GM19238 (cell line): ENCODE data around the gene U2AF1L4.

Experiments
- DNase-seq: peaks from one replicate; pipeline ENCODE4 v3.0.0; 2011; ENCODE audit warnings: low spot score; ENCODE audit not compliant: insufficient read length

U2AF1L4 gene

DNA sequence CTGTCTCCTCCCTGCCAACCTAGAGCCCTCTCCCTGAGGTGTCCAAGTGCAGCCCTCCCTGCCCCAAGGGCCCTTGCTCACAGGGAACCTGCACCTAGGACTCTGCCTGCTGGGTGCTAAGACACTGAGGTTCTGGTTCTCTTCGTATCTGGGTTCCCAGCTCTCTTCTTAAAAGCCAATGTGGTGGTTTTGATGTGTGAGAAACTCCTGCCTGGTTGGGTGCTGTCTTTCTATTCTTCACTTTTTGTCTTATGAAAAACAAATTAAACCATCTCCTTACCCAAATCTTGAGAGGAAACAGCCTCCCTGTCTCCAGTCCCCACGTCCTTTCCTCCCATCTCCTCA lies 31.7 kb downstream of the U2AF1L4 start:
- DNase-seq: no peak

- DNase-seq: peak; percentile 58
These were observed 32.4 kb downstream of the U2AF1L4 start for GRCh38 chr19:35712567-35713505.

GRCh38 chr19:35710784-35711723 lies 34.2 kb downstream of the U2AF1L4 start:
- DNase-seq: peak; percentile 60

GRCh38 chr19:35708391-35708790 lies 36.8 kb downstream of the U2AF1L4 start:
- DNase-seq: no peak

DNA sequence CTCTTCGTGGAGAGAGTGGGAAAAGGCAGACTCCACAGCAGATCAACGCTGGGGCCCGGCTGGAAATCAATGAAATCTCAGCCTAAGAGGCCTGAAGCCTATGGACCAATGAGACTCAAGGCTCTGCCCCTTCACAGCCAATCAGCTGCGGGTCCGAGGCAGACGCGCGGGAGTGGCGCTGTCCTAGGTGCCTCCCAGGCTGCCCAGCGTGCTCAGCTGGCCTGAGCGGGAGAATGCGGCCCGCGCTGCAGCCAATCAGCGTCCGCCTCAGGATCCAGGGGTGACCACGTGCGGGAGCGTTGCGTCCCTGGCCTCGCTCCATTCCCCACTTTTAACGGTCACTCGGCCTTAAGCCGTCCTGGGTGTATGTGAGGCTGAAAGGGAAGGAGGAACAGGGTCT lies 41.0 kb downstream of the U2AF1L4 start, which contains the start of gene ZBTB32:
Gene ZBTB32, plus strand, starts transcription at position 341 of the 400 bp plus-strand sequence. CDS start 10,069 bp downstream, outside the sequence.
- DNase-seq: no peak

DNA sequence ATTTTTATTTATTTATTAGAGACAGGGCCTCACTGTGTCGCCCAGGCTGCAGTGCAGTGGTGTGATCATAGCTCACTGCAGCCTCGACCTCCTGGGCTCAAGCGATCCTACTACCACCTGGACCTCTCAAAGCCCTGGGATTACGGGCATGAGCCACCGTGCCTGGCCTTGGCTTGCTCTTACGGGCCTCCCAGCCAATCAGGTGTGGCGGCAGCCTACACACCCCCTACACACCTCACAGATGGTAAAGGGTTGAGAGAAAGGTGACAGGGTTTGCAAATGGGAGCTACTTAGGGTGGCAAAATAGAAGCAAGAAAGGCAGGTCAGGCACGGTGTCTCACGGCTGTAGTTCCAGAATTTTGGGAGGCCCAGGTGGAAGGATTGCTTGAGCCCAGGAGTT lies 41.9 kb downstream of the U2AF1L4 start:
- no peak for DNase-seq

- peak; percentile 88 for DNase-seq
These were observed 42.8 kb downstream of the U2AF1L4 start for GRCh38 chr19:35702223-35703012.

GRCh38 chr19:35696835-35697234 lies 48.4 kb downstream of the U2AF1L4 start:
- DNase-seq: no peak

GRCh38 chr19:35695895-35696422 lies 49.3 kb downstream of the U2AF1L4 start:
- DNase-seq: no peak

- DNase-seq: peak; percentile 77
These were observed 51.2 kb downstream of the U2AF1L4 start for GRCh38 chr19:35693835-35694599.

GRCh38 chr19:35693422-35693821 lies 51.8 kb downstream of the U2AF1L4 start:
- DNase-seq: no peak
